NOMO-1 treated with dmso at 0.1 percent for 144 hours (cell line): Measurements from ENCODE around the gene LRP8.
A peak's percentile ranks its signal among the peaks of the same experiment; 100 is the strongest.
"Not testable (repeated sequence)": the region's sequence is repeated elsewhere in the genome, so short reads cannot be mapped to it uniquely, and the experiment has no call there.

ENCODE experiments used
- DNase-seq: peaks from one replicate; lab custom pipeline; 2025; ENCODE audit not compliant: unreplicated experiment; lab: John Stamatoyannopoulos, UW

The LRP8 gene

GRCh38 chr1:53220962-53221286 is 106.9 kb downstream of the LRP8 start:
- DNase-seq: no peak

- peak; percentile 88 for DNase-seq
Observed at GRCh38 chr1:53220171-53220961, 107.5 kb downstream of the LRP8 start, which contains the start of gene CZIB. Gene CZIB (minus strand): TSS chr1:53220634. CDS start chr1:53220575, 59 bp downstream.

- no peak for DNase-seq
Observed at GRCh38 chr1:53219711-53220110, 108.2 kb downstream of the LRP8 start.

GRCh38 chr1:53218201-53218600 is 109.7 kb downstream of the LRP8 start:
- DNase-seq: no peak

GRCh38 chr1:53214376-53214940 is 113.4 kb downstream of the LRP8 start:
- no peak for DNase-seq

GRCh38 chr1:53210954-53211353 is 116.9 kb downstream of the LRP8 start:
- DNase-seq: no peak

- no peak for DNase-seq
Observed at GRCh38 chr1:53210352-53210751, 117.5 kb downstream of the LRP8 start.

- no peak for DNase-seq
Observed at GRCh38 chr1:53207726-53208125, 120.1 kb downstream of the LRP8 start.

- DNase-seq: no peak
Observed at GRCh38 chr1:53206735-53207379, 121.0 kb downstream of the LRP8 start.

- DNase-seq: not testable (repeated sequence)
Observed at GRCh38 chr1:53206083-53206685, 121.7 kb downstream of the LRP8 start.

- not testable (repeated sequence) for DNase-seq
Observed at GRCh38 chr1:53205496-53205895, 122.4 kb downstream of the LRP8 start.

- DNase-seq: no peak
Observed at GRCh38 chr1:53203466-53203865, 124.4 kb downstream of the LRP8 start.

- no peak for DNase-seq
Observed at GRCh38 chr1:53198241-53198651, 129.6 kb downstream of the LRP8 start.

- no peak for DNase-seq
Observed at GRCh38 chr1:53197291-53198200, 130.3 kb downstream of the LRP8 start.

- peak; percentile 96 for DNase-seq
Observed at GRCh38 chr1:53196485-53197290, 131.2 kb downstream of the LRP8 start, which contains the start of gene CPT2. Gene CPT2 (plus strand): TSS chr1:53196824. CDS start chr1:53196944, 120 bp downstream.

- no peak for DNase-seq
Observed at GRCh38 chr1:53196017-53196484, 131.8 kb downstream of the LRP8 start.

- DNase-seq: no peak
Observed at GRCh38 chr1:53195246-53196016, 132.4 kb downstream of the LRP8 start.
